GM18907 (cell line): ENCODE measurements around the gene SEPTIN6.
A peak's percentile ranks its signal among the peaks of the same experiment; 100 is the strongest.
"Not testable (repeated sequence)": the region's sequence is repeated elsewhere in the genome, so short reads cannot be mapped to it uniquely, and the experiment has no call there.

Source experiments
- ATAC-seq: cut with Tn5 transposase; IDR thresholded peaks from one replicate; pipeline ENCODE4 v1.9.1; 2021; ENCODE audit warnings: mild to moderate bottlenecking, moderate library complexity; ENCODE audit not compliant: unreplicated experiment

SEPTIN6 gene

DNA sequence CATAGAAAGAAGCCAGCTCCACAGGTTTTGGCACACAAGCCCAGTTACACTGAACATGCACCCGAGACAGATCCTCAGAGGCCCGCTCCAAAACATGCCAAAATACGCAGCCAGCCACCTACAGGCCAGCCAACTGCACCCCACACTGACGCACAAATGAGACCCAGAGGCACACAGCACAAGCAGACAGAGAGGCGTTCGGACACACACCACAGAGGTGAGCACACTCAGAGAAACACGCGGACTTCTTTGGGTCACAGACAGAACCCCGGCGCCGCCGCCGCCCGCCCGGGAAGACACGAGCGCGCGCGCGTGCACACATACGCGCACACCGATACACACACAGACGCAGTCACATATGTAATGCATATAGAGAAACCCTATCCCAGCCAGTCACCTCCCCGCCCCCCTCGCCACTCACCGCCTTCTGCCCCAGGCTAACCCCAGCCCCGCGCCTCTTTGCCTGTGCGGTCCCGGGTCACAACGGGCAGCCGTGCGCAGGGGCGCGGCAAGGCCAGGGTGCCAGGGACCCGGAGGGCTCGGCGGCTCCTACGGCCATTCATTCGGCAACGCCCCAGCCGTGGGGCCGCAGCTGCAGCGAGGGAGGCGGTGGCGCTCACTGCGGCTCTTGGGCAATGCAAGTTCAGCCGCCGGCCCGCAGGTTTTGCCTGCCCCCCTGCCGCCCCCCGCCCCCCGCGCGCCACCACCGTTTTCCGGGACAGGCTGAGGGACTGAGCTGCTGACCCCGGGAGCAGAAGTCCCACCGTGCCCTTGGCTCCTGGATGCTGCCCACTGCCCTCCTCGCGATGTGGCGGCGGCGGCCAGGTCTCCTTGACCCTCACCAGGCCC lies 553 bp downstream of the SEPTIN6 start:
- ATAC-seq, result peak; percentile 22

DNA sequence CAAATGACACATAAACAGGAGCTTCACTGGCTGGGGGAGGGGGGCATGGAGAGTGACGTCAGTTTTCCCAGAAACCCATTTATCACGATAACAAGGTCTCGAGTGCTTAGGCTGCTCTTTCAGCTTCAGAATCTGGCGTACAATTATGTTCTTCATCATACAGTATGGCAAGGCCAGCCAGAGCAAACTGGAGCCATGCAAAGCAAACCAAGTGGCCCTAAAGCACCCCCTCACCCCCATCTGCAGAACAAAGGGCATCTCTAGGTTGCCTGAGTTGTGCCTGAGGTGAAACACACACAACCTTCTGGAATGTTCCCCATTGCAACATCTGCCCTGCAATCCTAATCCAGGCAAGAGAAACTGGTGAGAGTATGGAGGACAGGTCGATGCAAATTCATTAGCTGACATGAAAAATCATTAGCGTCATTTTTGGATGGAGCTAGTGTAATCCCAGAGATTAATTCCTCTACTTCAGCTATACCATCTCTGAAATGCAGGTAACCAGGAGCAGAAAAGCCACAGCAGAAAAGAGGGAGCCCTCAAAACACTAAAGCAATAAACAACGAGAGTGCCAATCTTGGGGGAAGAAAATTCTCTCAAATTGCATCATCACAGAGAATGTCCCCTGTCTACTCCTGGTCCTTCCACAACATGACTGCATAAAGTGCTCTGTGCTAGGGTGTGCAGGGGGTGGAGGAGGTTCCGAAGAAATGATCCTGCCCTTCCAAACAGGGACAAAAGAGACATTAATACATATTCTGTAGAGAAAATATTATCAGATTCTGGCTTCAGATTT lies 1.8 kb downstream of the SEPTIN6 start:
- ATAC-seq, result no peak

DNA sequence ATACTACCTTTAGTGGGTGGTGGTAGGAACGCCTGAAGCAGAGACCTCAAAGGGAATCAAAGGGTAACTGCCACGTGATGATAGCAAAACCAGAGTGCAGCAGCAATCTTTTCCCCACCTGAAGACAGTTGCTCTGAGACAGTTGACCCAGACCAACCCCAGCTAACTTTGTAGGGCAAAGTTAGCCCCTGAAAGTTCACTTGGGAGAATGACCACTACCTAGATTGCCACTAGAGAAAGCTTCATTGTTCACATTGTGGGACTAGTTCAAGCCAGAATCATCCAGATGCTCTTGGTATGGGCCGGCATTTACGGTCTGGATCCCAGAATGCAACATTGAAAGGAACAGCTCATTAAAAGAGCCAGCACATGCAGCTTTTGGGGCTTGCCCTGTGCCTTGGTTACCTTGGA lies 4.1 kb downstream of the SEPTIN6 start:
- no peak for ATAC-seq

DNA sequence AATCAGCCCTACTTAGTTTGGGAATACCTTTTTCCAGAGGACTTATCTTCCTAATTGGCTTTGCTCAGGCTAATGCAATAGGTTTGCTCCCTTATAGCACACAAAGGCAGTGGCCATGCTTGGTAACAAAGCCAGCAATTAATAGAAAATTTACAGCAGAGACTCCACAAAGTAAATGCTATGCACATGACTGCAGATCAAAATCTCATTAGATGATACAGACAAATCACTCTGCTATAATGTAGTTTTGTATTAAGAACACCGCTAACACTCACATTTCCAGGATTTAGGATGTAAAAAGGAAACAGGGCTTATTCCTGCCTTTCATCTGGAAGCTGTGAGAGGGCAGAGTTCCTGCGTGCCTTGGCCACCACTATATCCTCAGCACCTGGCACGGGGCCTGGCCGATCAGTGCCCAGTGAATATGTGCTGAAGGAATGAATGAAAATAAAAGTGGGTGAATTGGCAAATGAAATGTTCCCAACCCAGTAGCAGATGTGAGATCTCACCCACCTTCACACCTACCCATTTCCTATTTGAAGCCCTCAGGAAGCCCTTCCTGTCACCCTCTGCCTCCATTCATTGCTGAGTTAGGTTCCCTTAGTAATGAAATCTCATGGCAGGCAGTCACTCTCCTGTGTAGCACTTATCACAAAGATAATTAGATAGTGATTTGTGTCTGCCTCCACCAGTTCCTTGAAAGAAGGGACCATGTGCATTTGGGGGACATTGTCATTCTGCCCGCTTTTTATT lies 5.1 kb downstream of the SEPTIN6 start:
- ATAC-seq, result no peak

DNA sequence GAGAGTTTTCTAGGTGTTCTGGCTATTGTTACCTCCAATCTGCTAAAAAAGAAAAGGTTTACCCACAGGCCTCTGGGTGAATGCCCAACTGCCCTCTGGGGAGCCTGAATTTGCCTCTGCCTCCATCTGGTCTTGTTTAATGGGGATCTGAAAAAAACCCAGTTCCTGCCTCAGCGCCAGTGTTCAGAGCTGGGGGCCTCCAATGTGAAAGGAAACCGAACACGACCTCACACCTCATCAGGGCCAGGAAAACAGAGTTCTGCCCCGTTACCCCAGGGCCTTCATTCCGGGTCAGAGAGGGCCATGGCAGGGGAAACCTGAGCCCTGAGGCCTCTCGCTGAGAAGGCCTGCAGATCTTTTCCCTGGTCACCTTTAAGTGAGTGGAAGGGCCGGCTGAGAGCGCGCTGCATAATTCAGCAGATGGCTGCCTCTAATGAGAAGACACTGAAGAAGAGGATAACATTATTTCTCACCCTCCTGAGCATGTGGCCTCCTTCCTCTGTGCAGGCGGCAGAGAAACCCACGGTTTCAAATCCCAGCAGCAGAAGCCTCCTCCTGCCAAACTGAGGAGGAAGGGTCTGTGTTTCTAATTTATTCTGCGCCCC lies 6.8 kb downstream of the SEPTIN6 start:
- peak; percentile 48 for ATAC-seq

- ATAC-seq, result peak; percentile 43
Measured at GRCh38 chrX:119685225-119686066, 7.5 kb downstream of the SEPTIN6 start.

DNA sequence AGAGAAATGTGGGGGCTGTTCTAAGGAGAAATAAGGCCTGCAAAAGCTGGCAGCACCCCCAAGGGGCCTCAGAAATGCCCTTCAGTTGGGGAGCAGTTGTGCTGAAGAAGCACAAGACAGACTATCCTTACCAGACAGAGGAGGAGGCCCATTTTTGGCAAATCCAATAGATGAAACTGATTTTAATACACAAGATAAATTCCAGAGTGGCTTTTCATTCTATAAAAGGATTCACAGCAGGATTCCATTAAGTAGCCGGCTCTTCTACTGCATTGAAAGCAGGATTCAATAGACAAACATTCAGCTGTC lies 8.1 kb downstream of the SEPTIN6 start:
- no peak for ATAC-seq

DNA sequence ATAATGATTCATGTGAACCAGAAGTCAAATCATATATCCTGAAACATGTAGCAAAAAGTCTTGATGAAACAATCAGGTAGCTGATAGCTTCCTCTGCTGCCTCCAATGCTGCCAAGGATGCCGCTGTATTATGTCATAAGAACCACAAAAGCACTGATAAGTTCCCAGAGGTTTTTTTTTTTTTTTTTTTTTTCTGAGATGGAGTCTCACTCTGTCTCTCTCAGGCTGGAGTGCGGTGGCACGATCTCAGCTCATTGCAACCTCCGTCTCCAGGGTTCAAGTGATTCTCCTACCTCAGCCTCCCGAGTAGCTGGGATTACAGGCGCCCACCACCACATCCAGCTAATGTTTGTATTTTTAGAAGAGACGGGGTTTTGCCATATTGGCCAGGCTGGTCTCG lies 8.7 kb downstream of the SEPTIN6 start:
- ATAC-seq, result not testable (repeated sequence)

GRCh38 chrX:119682019-119682989 lies 10.7 kb downstream of the SEPTIN6 start:
- peak; percentile 36 for ATAC-seq

DNA sequence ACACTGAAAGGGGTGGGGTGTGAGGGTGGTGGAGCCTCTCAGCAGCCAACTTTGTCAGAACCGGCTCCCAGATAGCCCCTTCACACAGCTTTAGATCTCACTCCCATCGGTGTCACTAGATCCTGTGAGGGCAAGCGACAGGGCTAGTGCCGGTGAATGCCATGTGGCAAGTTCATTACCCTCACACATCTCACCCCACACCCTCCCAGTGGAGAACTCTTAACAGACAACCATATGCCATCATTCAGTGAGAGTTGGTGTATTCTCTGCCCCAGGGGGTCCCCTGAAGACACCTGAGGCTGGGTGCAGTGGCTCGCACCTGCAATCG lies 15.3 kb downstream of the SEPTIN6 start:
- ATAC-seq, result no peak

DNA sequence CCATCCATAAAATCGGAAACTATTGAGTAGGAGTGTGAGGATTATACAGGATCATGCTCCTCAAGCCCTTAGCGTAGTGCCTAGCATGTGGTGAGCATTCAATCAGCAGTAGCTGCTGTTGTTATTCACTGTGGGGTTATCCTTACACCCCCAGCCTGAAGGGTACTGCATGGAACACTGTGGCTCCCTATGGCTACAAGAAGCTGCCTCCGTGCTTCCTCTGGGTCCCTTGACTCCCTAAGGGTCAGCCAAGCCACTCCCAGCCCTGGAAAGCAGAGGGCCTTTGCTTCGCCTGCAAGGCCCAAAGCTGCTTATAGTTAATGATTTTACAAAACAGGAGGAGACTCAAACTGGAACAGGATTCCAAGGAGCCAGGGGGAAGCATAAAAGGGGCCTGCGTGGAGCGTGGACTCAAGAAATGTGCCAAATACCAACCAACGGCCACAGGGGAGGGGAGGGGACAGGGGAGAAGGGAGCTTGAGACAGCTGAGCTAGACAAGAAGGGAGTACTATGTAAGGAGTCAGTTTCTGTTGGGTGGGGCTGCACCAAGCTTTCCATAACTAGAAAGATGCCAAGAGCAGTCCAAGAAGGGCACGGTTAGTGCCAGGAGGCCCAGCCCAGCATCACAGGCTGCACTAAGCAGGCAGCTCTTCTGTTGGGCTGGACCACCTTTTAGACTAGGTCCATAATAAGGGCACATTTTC lies 15.9 kb downstream of the SEPTIN6 start:
- ATAC-seq, result no peak

GRCh38 chrX:119673336-119673735 lies 19.6 kb downstream of the SEPTIN6 start:
- no peak for ATAC-seq

- no peak for ATAC-seq
Measured at GRCh38 chrX:119672426-119672825, 20.5 kb downstream of the SEPTIN6 start.

DNA sequence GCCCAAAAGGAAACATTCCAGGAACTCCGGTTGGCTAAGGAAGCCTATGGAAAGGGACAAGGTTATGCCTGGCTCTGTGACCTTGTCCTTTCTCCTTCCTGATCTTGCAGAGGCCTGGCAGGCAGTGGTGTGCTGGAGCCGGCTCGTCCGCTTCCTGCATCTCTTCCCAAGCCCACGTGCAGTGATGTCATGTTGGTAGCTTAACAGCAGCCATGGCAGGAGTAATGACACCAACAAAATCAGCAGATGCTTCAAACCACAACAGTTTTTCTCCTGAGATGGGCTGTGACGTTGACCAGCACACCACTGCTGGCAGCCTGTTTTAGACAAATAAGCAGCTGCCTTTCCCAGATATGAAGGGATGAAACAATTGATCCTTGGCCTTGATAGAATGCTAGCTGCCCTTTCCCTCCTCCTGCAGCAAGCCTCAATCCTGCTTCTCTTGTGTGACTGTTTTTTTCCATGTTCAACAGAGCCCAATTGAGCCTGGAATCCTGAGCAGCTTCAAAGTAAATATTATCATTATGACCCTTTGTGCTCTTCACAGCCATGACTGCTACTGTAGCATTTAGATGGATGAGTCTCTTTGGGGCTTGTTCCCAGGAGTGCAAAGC lies 23.4 kb downstream of the SEPTIN6 start:
- ATAC-seq, result no peak

GRCh38 chrX:119667111-119667878 lies 25.7 kb downstream of the SEPTIN6 start:
- ATAC-seq, result no peak

- ATAC-seq, result not testable (repeated sequence)
Measured at GRCh38 chrX:119664877-119665276, 28.1 kb downstream of the SEPTIN6 start.

- no peak for ATAC-seq
Measured at GRCh38 chrX:119661486-119661885, 31.5 kb downstream of the SEPTIN6 start.
